HUES6 (cell line): ENCODE measurements around the gene CDKN3.
"Not testable (repeated sequence)": the region's sequence is repeated elsewhere in the genome, so short reads cannot be mapped to it uniquely, and the experiment has no call there.

ENCODE experiments used
- H3K27ac ChIP-seq: 2 replicates; pipeline ENCODE4 v1.7.0; 2013; ENCODE audit warnings: low read depth, mild to moderate bottlenecking, low read length, inconsistent platforms
- H3K27me3 ChIP-seq: 2 replicates; pipeline ENCODE4 v1.6.1; 2013; ENCODE audit warnings: low read length; ENCODE audit not compliant: control insufficient read depth, insufficient read depth
- H3K36me3 ChIP-seq: 2 replicates; pipeline ENCODE4 v1.6.1; 2013; ENCODE audit warnings: low read length; ENCODE audit not compliant: control insufficient read depth, insufficient read depth
- H3K4me1 ChIP-seq: 2 replicates; pipeline ENCODE4 v1.6.1; 2013; ENCODE audit warnings: low read length; ENCODE audit not compliant: control insufficient read depth, insufficient read depth
- H3K4me3 ChIP-seq: 2 replicates; pipeline ENCODE4 v1.5.1; 2013; ENCODE audit warnings: low read depth, low read length
- H3K9ac ChIP-seq: one replicate; pipeline ENCODE4 v1.6.1; 2013; ENCODE audit warnings: mild to moderate bottlenecking, low read length
- H3K9me3 ChIP-seq: 2 replicates; pipeline ENCODE4 v1.6.1; 2013; ENCODE audit warnings: low read depth, low read length; ENCODE audit not compliant: control insufficient read depth, insufficient read depth

The CDKN3 gene

GRCh38 chr14:54456820-54457608 lies 60.2 kb downstream of the CDKN3 start:
- not testable (repeated sequence) for H3K36me3 ChIP-seq, H3K4me3 ChIP-seq, H3K27ac ChIP-seq, H3K9ac ChIP-seq, H3K27me3 ChIP-seq, H3K4me1 ChIP-seq
- peaks cover 15% of the 10 kb centered on the region for H3K9me3 ChIP-seq

DNA sequence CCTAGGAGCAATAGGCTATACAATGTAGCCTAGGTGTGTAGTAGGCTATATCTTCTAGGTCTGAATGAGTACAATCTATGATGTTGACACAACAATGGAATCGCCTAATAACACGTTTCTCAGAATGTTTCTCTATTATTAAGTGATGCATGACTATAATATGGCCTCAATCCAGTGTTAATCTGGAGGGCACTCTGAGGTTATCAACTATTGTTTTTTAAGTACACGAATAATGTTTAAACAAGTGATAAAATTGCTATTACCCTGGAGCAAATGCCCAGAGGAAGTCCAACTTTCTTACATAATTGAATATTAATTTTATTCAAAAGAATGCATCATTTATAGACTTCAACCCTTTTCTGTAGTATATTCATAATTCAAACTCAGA lies 60.8 kb downstream of the CDKN3 start:
- Histone ChIP-seq H3K4me1 (no peaks in the 10 kb centered on the region), H3K27me3 (no peaks in the 10 kb centered on the region), H3K27ac (no peak overlapping the region), H3K9ac (no peak overlapping the region), H3K36me3 (no peaks in the 10 kb centered on the region), H3K9me3 (peaks cover 15% of the 10 kb centered on the region), H3K4me3 (no peak overlapping the region)

DNA sequence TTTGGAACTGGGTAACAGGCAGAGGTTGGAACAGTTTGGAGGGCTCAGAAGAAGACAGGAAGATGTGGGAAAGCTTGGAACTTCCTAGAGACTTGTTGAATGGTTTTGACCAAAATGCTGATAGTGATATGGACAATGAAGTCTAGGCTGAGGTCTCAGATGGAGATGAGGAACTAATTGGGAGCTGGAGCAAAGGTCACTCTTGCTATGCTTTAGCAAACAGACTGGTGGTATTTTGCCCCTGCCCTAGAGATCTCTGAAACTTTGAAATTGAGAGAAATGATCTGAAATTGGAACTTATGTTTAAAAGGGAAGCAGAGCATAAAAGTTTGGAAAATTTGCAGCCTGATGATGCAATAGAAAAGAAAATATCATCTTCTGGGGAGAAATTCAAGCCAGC lies 61.7 kb downstream of the CDKN3 start:
- H3K9ac ChIP-seq, H3K27me3 ChIP-seq, H3K4me1 ChIP-seq, H3K4me3 ChIP-seq, H3K27ac ChIP-seq, H3K36me3 ChIP-seq: not testable (repeated sequence)
- peaks cover 15% of the 10 kb centered on the region for H3K9me3 ChIP-seq

DNA sequence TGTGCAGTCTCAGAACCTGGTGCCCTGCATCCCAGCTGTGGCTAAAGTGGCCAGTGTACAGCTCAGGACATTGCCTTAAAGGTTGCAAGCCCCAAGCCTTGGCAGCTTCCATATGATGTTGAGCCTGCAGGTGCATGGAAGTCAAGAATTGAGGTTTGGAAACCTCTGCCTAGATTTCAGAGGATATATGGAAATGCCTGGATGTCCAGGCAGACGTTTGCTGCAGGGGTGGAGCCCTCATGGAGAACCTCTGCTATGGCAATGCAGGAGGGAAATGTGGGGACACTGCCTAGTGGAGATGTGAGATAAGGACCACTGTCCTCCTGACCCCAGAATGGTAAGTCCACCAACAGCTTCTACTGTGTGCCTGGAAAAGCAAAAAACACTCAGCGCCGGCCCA lies 62.3 kb downstream of the CDKN3 start:
- Histone ChIP-seq H3K4me1 (no peaks in the 10 kb centered on the region), H3K4me3 (no peak overlapping the region), H3K9me3 (peaks cover 15% of the 10 kb centered on the region), H3K36me3 (no peaks in the 10 kb centered on the region), H3K9ac (no peak overlapping the region), H3K27ac (no peak overlapping the region), H3K27me3 (no peaks in the 10 kb centered on the region)

- Histone ChIP-seq H3K27ac (no peak overlapping the region), H3K36me3 (no peaks in the 10 kb centered on the region), H3K4me1 (no peaks in the 10 kb centered on the region)
Measured at GRCh38 chr14:54462048-54462447, 65.2 kb downstream of the CDKN3 start.

GRCh38 chr14:54465654-54466053 lies 68.8 kb downstream of the CDKN3 start:
- Histone ChIP-seq H3K9ac (no peak overlapping the region), H3K4me3 (no peak overlapping the region), H3K4me1 (no peaks in the 10 kb centered on the region), H3K9me3 (peaks cover 17% of the 10 kb centered on the region), H3K36me3 (0 out of 2 replicates have a peak, but pooled peaks cover 3% of the 10 kb centered on the region), H3K27ac (no peak overlapping the region), H3K27me3 (no peaks in the 10 kb centered on the region)

More at GRCh38 chr14:54462048-54462447, 65.2 kb downstream of the CDKN3 start:
- Histone ChIP-seq H3K9ac (no peak overlapping the region), H3K4me3 (no peak overlapping the region), H3K9me3 (peaks cover 18% of the 10 kb centered on the region), H3K27me3 (no peaks in the 10 kb centered on the region)

- no peak overlapping the region for H3K27ac ChIP-seq
- H3K36me3 ChIP-seq: 0 out of 2 replicates have a peak, but pooled peaks cover 4% of the 10 kb centered on the region
- no peaks in the 10 kb centered on the region for H3K27me3 ChIP-seq
- peaks cover 17% of the 10 kb centered on the region for H3K9me3 ChIP-seq
- peaks cover 8% of the 10 kb centered on the region for H3K4me1 ChIP-seq
- no peak overlapping the region for H3K9ac ChIP-seq
- H3K4me3 ChIP-seq: no peak overlapping the region
Measured at GRCh38 chr14:54467280-54467679, 70.5 kb downstream of the CDKN3 start.
